Right lobe of liver (tissue), 6 donors: ENCODE results near the gene ABCB4. TPM values are rescaled to one million over a fixed set of nuclear protein-coding genes. Genes with fewer than 3 reads are reported as not detected.

Experiments used
- ATAC-seq, 4 donors: fragments of 200-7000 bp; cut with Tn5 transposase; one replicate each; pipeline ENCODE4 v1.9.1; 2020; ENCODE audit warnings: mild to moderate bottlenecking in 4 of 4, moderate library complexity in 4 of 4
- DNase-seq, 3 donors: peaks; one replicate each; pipeline ENCODE4 v3.0.0-alpha.2; 2020
- H3K27ac ChIP-seq, 3 donors: fragments of 200-600 bp; one replicate each; pipeline ENCODE4 v1.8.0; 2022
- H3K27me3 ChIP-seq, 2 donors: fragments of 200-600 bp; one replicate each; pipeline ENCODE4 v1.8.0; 2022
- H3K36me3 ChIP-seq, 4 donors: fragments of 200-600 bp; sonication (generic) in 1 of 4; one replicate each; pipeline versions ENCODE4 v1.5.1 to v1.8.0; 2017 to 2022; ENCODE audit warnings: control low read depth in 1 of 4
- H3K4me1 ChIP-seq, 4 donors: fragments of 200-600 bp; sonication (generic) in 1 of 4; one replicate each; pipeline versions ENCODE4 v1.5.1 to v1.8.0; 2017 to 2022; ENCODE audit warnings: control low read depth in 1 of 4
- H3K4me3 ChIP-seq, 3 donors: fragments of 200-600 bp; one replicate each; pipeline ENCODE4 v1.8.0; 2022
- H3K9me3 ChIP-seq, 4 donors: fragments of 200-600 bp; sonication (generic) in 1 of 4; one replicate each; pipeline versions ENCODE4 v1.5.1 to v1.8.0; 2017 to 2022; ENCODE audit warnings: control low read depth in 1 of 4
- CTCF ChIP-seq, 4 donors: fragments of 200-600 bp in 3 of 4; fragments of 450-650 bp in 1 of 4; IDR thresholded peaks; one replicate each; pipeline versions ENCODE4 v1.5.1 to v1.8.0; 2016 to 2022; ENCODE audit warnings: antibody characterized with exemption in 4 of 4, mild to moderate bottlenecking in 2 of 4
- POLR2A ChIP-seq: fragments of 450-650 bp; IDR thresholded peaks from one replicate; pipeline ENCODE4 v1.6.1; 2017; ENCODE audit warnings: antibody characterized with exemption, mild to moderate bottlenecking
- WGBS: methylation state at CpG from one replicate; pipeline ENCODE4 v1.1.6; 2018; ENCODE audit warnings: low coverage, low lambda C conversion rate; ENCODE audit not compliant: insufficient coverage; ENCODE audit errors: missing lambda C conversion rate; 5-methylcytosine and 5-hydroxymethylcytosine counted together
- intact Hi-C, 2 donors: fragments of 100-400 bp; cut with DNase I; formaldehyde crosslinking; loops; one replicate each; pipeline versions ENCODE4 v1.11.2 to v1.14.1; 2022
- total RNA-seq, 6 experiments: library from RNA; depleted of rRNA in 2 of 6; stranded (reverse); fragments of >200 nt in 2 of 6; fragmentation: NEBNext Ultra II Directional in 3 of 6; extraction: Animal tissue kit (Norgen Biotek cat#: 25700) in 3 of 6; gene quantifications; one replicate each; pipeline versions ENCODE4 v1.1.0 to v1.2.4, GENCODE V29; 2016 to 2023
- donor health status: DM: no; HTN: yes; CAD: no.
- donor health status: DM: no; HTN: no; CAD: no.
- donor health status: DM: no; HTN: no; CAD: no.
- donor health status: DM: no; HTN: yes; CAD: no.
- donor health status: DM: no; HTN: yes; CAD: no.

Gene ABCB4
- total RNA-seq, 6 experiments from 2014 or later = 57.2 to 189 (median 115) TPM

- ATAC-seq = no peak
- peaks cover 0 to 20% (median 1%) of the 10 kb centered on the region in 4 donors for H3K36me3 ChIP-seq
- intact Hi-C loops = no loop called here
These were observed 94.6 kb downstream of the ABCB4 start for GRCh38 chr7:87380905-87381304.

GRCh38 chr7:87375662-87376435, 99.6 kb downstream of the ABCB4 start:
- intact Hi-C loops = no loop called here
- ATAC-seq (peak in 3 of 4 donors; percentile 24 to 49 (median 45)), DNase-seq (no peak)
- peaks cover 0 to 8% (median 0%) of the 10 kb centered on the region in 4 donors for H3K36me3 ChIP-seq
- peaks cover 0 to 5% (median 2%) of the 10 kb centered on the region in 4 donors for H3K4me1 ChIP-seq
- TF ChIP-seq CTCF (IDR thresholded peaks at IDR 0.05) = no peak
- no peak for TF ChIP-seq POLR2A
- H3K9me3 ChIP-seq = no peaks in the 10 kb centered on the region
- no peak overlapping the region for H3K4me3 ChIP-seq
- 62% methylated on average over 5 of the region's 5 CpGs for WGBS
- no peak overlapping the region for H3K27ac ChIP-seq
- H3K27me3 ChIP-seq = no peaks in the 10 kb centered on the region

More at GRCh38 chr7:87380905-87381304, 94.6 kb downstream of the ABCB4 start:
- Histone ChIP-seq H3K9me3 (no peaks in the 10 kb centered on the region), H3K27ac (no peak overlapping the region), H3K27me3 (no peaks in the 10 kb centered on the region), H3K4me3 (no peak overlapping the region), H3K4me1 (peaks cover 0 to 5% (median 2%) of the 10 kb centered on the region in 4 donors)
- DNase-seq = no peak
- no peak for TF ChIP-seq POLR2A
- TF ChIP-seq CTCF (IDR thresholded peaks at IDR 0.05) = no peak
- WGBS = 88% methylated on average over 5 of the region's 5 CpGs

GRCh38 chr7:87370660-87371180, 104.8 kb downstream of the ABCB4 start:
- ATAC-seq (peak in 2 of 4 donors; percentile 26 to 50), DNase-seq (no peak)
- no peaks in the 10 kb centered on the region for H3K9me3 ChIP-seq
- TF ChIP-seq CTCF (IDR thresholded peaks at IDR 0.05) = no peak
- no peak for TF ChIP-seq POLR2A
- H3K27ac ChIP-seq = no peak overlapping the region
- intact Hi-C loops = no loop called here
- H3K27me3 ChIP-seq = no peaks in the 10 kb centered on the region
- no peaks in the 10 kb centered on the region for H3K4me1 ChIP-seq
- WGBS = 92% methylated on average over 1 of the region's 1 CpG
- H3K36me3 ChIP-seq = no peaks in the 10 kb centered on the region
- H3K4me3 ChIP-seq = no peak overlapping the region

GRCh38 chr7:87369216-87369615, 106.3 kb downstream of the ABCB4 start:
- Histone ChIP-seq H3K9me3 (no peaks in the 10 kb centered on the region), H3K4me3 (no peak overlapping the region), H3K36me3 (no peaks in the 10 kb centered on the region), H3K27me3 (no peaks in the 10 kb centered on the region), H3K4me1 (peaks cover 0 to 6% (median 0%) of the 10 kb centered on the region in 4 donors), H3K27ac (no peak overlapping the region)
- 94% methylated on average over 4 of the region's 4 CpGs for WGBS
- ATAC-seq (no peak), DNase-seq (no peak)
- intact Hi-C loops = no loop called here
- no peak for TF ChIP-seq CTCF (IDR thresholded peaks at IDR 0.05)
- TF ChIP-seq POLR2A = no peak
